ENCODE results near the gene ATG2A.

The ATG2A gene

GRCh38 chr11:64845129-64845775 is 71.8 kb downstream of the ATG2A start:
- H3K27me3 ChIP-seq (ENCODE audit: control insufficient read depth, low read length) = no peaks in the 10 kb centered on the region
- 0 out of 2 replicates have a peak, but pooled peaks cover 2% of the 10 kb centered on the region for H3K36me3 ChIP-seq (ENCODE audit: control insufficient read depth, low read length)
- peaks cover 38% of the 10 kb centered on the region for H3F3A ChIP-seq (ENCODE audit: control insufficient read depth, insufficient read depth)
- H4K20me1 ChIP-seq (ENCODE audit: control insufficient read depth, insufficient read depth, low read depth, low read length) = no peaks in the 10 kb centered on the region
- peaks cover 53% of the 10 kb centered on the region for H3K4me1 ChIP-seq (ENCODE audit: control insufficient read depth, low read length)
- H3K9me3 ChIP-seq (ENCODE audit: control insufficient read depth, insufficient read depth, low read length) = no peaks in the 10 kb centered on the region
- H3K9me2 ChIP-seq (replicated peaks; ENCODE audit: control insufficient read depth, low read length) = no peaks in the 10 kb centered on the region
- TF ChIP-seq CTCF (IDR thresholded peaks at IDR 0.05; ENCODE audit: low read depth, low read length, poor library complexity, severe bottlenecking) = no peak
- no peak for TF ChIP-seq EZH2phosphoT487 (IDR thresholded peaks at IDR 0.05; ENCODE audit: borderline replicate concordance, low read length)
- peak overlapping the region; percentile 76 for H3K4me3 ChIP-seq (ENCODE audit: low read length)
- H3K4me2 ChIP-seq (ENCODE audit: low read length) = peak overlapping the region; percentile 71
- H3K27ac ChIP-seq (ENCODE audit: low read depth, low read length) = no peak overlapping the region
- no peaks in the 10 kb centered on the region for H3K79me2 ChIP-seq (ENCODE audit: control insufficient read depth, low read length)

All from DOHH2 (cell line).